Activated gamma-delta T cell treated with anti-CD3 and anti-CD28 coated beads, Interleukin-2, amount 50 U/mL, for 16 hours (primary cell): ENCODE results near the gene SIPA1L3.

Source experiments
- DNase-seq: peaks from one replicate; pipeline ENCODE4 v3.0.0-alpha.2; 2020; ENCODE audit warnings: low read depth

The SIPA1L3 gene

GRCh38 chr19:37975596-37976515 lies 68.8 kb downstream of the SIPA1L3 start:
- DNase-seq = no peak

- no peak for DNase-seq
These were observed 70.4 kb downstream of the SIPA1L3 start for GRCh38 chr19:37977391-37977790.

- no peak for DNase-seq
These were observed 71.0 kb downstream of the SIPA1L3 start for GRCh38 chr19:37977992-37978391.

- no peak for DNase-seq
These were observed 72.6 kb downstream of the SIPA1L3 start for GRCh38 chr19:37979547-37980082.

- no peak for DNase-seq
These were observed 73.6 kb downstream of the SIPA1L3 start for GRCh38 chr19:37980419-37981170.

- no peak for DNase-seq
These were observed 74.9 kb downstream of the SIPA1L3 start for GRCh38 chr19:37981785-37982475.

GRCh38 chr19:37982655-37983054 lies 75.6 kb downstream of the SIPA1L3 start:
- no peak for DNase-seq

GRCh38 chr19:37983153-37983552 lies 76.1 kb downstream of the SIPA1L3 start:
- no peak for DNase-seq

GRCh38 chr19:37983916-37984315 lies 76.9 kb downstream of the SIPA1L3 start:
- no peak for DNase-seq

- no peak for DNase-seq
These were observed 79.2 kb downstream of the SIPA1L3 start for GRCh38 chr19:37986048-37986750.

- DNase-seq = no peak
These were observed 80.6 kb downstream of the SIPA1L3 start for GRCh38 chr19:37987356-37988332.

GRCh38 chr19:37988758-37989635 lies 82.0 kb downstream of the SIPA1L3 start:
- no peak for DNase-seq

GRCh38 chr19:37989855-37990254 lies 82.8 kb downstream of the SIPA1L3 start:
- DNase-seq = no peak

GRCh38 chr19:37990362-37990761 lies 83.4 kb downstream of the SIPA1L3 start:
- no peak for DNase-seq

GRCh38 chr19:37991176-37991835 lies 84.3 kb downstream of the SIPA1L3 start:
- DNase-seq = no peak

- DNase-seq = no peak
These were observed 84.8 kb downstream of the SIPA1L3 start for GRCh38 chr19:37991841-37992248.

GRCh38 chr19:37992761-37993160 lies 85.8 kb downstream of the SIPA1L3 start:
- no peak for DNase-seq

GRCh38 chr19:37994823-37995130 lies 87.8 kb downstream of the SIPA1L3 start:
- no peak for DNase-seq

GRCh38 chr19:37995346-37995745 lies 88.3 kb downstream of the SIPA1L3 start:
- no peak for DNase-seq
